Fibroblast of skin of right biceps (primary cell): ENCODE results near the gene ANKRD13C.

Experiments
- DNase-seq: peaks from one replicate; pipeline ENCODE4 v3.0.0-alpha.2; 2013

The ANKRD13C gene

DNA sequence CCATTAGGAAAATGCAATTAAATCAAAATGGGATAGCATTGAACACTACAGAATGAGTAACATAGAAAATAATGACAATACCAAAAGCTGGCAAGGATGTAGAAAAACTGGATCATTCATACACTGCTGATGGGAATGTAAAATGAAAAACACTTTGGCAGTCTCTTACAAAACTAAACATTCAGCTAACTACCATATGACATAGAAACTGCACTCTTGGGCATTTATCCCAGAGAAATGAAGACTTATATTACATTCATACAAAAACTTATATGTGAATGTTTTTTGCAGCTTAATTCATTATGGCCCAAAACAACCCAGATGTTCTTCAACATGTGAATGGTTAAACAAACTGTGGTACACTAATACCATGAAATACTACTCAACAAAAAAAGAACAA is 66.4 kb downstream of the ANKRD13C start:
- DNase-seq: no peak

GRCh38 chr1:70286453-70286852 is 68.1 kb downstream of the ANKRD13C start:
- no peak for DNase-seq

GRCh38 chr1:70284366-70284765 is 70.2 kb downstream of the ANKRD13C start:
- no peak for DNase-seq

DNA sequence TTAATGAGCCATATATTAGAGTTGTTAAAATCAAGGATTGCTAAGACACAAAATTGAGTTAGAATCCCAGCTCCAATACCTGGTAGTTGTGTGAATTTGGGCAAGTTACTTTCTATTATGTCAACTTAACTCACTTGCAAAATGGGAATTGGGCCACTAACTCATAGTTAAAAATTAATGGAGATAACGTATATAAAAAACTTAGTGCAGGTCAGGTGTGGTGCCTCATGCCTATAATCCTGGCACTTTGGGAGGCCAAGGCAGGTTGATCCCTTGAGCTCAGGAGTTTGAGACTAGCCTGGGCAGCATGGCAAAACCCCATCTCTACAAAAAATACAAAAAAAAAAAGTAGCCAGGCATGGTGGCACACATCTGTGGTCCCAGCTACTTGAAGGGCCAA is 75.8 kb downstream of the ANKRD13C start:
- no peak for DNase-seq

- no peak for DNase-seq
Observed at GRCh38 chr1:70277875-70278274, 76.6 kb downstream of the ANKRD13C start.

- no peak for DNase-seq
Observed at GRCh38 chr1:70265946-70266345, 88.6 kb downstream of the ANKRD13C start.

DNA sequence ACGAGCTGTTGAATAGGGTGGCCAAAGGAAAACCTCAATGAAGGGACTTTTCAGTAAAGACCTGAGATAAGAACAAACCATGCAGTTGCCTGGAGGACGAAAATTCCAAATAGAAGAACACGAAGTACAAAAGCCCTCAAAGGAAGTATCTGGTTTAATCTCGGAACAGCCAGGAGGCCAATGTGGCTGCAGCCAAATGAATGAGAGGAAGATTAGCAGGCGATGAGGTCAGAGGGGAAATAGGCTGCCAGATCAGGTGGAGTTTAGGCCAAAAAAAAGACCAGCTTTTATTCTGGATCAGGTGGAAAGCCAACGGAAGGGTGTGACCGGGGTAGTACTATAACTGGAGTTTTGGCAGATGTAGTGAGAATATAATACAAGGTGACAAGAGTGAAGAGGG is 89.7 kb downstream of the ANKRD13C start:
- DNase-seq: no peak

DNA sequence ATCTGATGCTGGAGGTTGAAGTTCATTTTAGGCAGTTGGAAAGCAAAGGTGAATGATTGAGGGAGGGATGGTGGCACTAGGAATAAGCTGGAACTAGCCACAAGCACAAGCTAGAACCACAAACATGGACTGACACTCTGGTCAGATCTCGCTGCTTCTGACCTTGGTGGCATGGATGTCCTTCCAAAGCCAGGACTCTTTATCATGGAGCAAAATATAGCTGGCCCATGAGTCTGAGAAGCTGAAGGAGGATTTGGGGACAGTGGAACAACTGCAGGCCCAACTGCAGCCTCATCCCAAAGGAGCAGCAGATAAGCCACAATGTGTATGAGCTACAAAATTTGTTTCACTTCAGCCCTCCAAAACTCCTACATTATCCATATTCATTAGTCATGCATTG is 97.9 kb downstream of the ANKRD13C start:
- no peak for DNase-seq

DNA sequence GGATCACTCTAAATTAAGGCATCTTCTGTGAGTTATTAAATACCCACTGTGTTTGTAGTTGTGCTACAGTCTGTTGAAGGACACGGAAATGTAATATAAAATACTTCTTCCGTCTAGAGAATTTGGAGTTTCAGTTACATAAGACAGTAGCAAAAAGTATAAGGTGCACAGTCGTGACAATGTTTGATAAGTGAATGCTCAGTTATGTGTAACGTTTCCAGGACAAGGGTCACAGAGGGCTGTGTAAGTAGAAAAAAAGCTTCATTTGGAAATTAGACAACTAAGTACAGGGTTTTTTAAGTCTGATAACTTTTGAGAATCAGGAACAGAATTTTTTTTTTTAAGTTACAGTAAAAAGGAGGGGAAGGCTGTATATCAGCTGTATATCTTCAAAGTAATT is 105.8 kb downstream of the ANKRD13C start:
- DNase-seq: no peak

DNA sequence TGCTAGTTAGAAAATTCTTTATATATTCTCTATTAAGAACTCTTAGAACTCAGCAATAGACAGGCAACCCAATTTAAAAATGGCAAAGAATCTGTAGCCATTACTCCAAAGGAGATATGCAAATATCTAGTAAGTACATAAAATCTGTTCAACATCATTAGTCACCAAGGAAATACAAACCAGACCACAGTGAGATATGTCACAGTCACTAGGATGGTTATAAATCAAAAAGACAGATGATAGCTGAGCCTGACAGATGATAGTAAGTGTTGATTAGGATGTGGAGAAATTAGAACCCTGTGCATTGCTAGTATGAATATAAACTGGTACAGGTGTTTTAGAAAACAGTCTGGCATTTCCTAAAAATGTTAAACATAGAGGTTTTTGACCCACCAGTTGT is 106.8 kb downstream of the ANKRD13C start:
- DNase-seq: no peak

DNA sequence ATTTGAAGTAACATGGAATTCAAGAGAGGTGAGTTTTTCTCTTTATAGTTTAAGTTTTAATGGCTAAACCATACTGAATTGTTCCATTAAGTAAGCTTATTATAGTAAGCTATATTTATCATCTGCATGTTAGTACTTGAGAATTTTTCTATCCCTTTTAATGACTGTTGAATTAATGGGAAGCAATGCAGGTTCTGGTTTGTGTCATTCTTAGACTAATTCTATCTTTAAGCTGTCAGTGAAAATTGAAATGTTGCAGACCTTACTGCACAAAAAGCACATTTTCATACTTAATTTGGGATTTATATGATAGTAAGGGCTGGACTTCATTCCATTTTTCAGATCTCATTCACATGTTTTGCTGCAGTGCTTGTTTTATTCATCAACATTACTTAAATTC is 107.4 kb downstream of the ANKRD13C start:
- DNase-seq: no peak

DNA sequence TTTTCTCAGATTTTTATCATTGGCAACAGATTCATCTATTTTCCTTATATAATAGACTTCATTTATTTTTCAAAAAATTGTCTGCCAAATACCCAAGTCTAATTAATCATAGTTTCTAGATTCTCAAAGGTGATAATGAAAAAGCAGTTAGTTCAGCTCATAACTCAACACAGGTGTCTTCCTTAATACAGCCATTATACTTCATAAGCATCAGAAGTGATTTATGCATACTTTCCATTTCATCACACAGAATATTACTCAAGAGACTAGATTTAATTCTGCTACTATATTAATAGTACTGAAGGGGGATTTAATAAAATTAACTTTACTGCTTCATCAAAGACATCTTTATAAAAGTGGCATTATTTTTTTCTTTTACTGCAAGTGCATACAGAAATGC is 114.6 kb downstream of the ANKRD13C start:
- DNase-seq: no peak

GRCh38 chr1:70234733-70235132 is 119.8 kb downstream of the ANKRD13C start:
- DNase-seq: no peak

DNA sequence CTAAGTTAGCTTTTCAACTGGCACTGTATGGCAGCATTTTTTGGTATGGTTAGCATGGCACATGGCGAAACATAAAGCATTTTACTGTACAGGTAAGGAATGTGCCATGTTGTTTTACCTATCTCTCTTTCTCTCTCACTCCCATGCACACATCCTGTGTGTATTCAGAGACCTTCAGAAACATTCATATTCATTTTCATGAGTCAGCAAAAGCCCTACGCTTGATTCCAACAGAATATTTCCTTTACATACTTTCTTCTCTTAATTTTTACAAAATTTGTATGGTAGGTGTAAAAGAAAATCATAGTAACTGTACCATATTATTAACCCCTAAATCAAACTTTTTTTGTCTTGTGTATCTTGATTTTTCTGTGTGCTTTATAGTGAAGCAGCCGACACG is 123.0 kb downstream of the ANKRD13C start:
- DNase-seq: no peak

GRCh38 chr1:70228670-70229069 is 125.9 kb downstream of the ANKRD13C start:
- no peak for DNase-seq

DNA sequence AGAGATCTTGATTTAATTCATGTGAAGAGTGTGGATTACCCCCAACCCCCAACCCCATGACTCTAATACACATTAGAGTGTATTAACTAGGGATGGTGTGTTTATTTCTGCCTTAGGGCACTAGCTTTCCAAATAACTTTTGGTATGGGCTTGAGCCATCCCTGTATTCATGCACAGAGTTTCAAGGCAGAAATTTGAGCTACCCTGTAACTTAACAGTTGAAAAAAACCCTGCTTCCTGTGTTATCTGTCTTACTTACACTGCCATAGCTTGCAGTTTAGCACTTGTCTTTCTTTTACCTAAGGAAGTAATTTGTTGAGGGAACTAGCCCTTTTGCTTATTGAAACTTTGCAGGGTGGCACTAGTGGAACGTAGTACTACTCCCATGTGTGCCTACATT is 127.1 kb downstream of the ANKRD13C start:
- DNase-seq: no peak

DNA sequence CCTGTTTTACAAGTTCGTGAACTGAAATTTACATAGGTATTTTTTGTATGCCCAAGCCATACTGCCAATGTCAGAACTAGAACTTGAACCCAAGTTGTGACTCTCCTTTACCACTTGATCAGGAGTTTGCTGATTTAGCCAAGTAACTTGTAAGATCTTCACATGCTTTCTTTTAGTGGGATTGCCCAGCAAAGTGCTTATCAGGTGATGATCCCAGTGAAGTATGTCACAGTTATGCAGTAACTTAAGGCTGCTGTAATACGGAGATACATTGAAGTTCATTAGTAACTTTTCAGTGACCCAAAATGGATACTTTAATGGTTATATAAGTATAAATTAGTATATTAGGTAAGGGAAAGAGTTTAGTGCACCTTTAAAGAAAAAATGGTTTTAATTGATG is 129.6 kb downstream of the ANKRD13C start:
- DNase-seq: no peak

DNA sequence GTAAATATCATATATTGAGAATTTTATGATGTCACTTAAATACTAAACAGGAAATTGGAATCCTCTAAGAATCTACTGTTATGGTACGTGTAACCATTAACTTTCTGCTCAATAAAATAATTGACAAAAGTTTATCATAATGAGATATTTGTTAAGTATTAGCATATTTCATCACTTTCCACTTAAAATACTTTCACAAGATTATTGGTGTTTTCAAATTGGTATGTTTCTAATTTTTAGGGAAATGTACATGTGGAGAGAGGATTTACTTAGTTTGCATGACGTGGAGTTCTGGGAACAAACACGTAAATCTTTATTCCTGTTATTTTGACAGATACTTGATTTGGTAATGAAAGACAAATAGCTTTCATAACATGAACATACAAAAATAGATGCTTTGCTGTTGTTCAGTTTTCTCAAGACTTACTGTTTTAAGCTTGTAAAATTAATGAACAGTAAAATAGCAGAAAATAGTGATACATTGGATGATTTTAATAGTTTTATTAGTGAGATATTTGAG is 131.7 kb downstream of the ANKRD13C start:
- no peak for DNase-seq

GRCh38 chr1:70221238-70222121 is 133.0 kb downstream of the ANKRD13C start, which contains the start of gene SRSF11:
Gene SRSF11 (plus strand): TSS chr1:70221380. CDS start chr1:70221637, 257 bp downstream.
- DNase-seq: peak; percentile 95

DNA sequence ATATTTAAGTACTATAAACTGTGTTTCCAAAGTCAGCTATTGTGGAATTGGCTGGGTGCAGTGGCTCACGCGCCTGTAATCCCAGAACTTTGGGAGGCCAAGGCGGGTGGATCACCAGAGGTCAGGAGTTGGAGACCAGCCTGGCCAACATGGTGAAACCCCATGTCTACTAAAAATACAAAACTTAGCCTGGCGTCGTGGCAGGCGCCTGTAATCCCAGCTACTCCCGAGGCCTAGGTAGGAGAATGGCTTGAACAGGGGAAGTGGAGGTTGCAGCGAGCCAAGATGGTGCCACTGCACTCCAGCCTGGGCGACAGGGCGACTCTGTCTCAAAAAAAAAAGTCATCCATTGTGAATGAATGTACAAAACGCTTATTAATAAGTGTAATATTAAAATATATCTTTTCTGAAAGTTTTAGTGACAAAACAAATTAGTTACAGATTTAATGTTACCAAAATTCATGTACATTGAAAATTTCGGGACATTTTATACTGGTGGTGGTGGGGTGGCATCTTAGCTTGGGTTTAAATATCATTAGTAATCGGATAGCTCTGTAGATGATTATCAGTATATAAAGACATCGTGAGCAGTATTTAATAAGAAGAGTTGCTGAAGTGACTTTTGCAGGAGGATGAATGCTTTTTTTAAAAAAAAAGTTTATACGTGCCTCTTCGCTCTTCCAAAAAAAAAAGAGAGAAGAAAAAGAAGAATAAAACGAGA is 133.8 kb downstream of the ANKRD13C start:
- no peak for DNase-seq

GRCh38 chr1:70220015-70220414 is 134.5 kb downstream of the ANKRD13C start:
- DNase-seq: no peak

DNA sequence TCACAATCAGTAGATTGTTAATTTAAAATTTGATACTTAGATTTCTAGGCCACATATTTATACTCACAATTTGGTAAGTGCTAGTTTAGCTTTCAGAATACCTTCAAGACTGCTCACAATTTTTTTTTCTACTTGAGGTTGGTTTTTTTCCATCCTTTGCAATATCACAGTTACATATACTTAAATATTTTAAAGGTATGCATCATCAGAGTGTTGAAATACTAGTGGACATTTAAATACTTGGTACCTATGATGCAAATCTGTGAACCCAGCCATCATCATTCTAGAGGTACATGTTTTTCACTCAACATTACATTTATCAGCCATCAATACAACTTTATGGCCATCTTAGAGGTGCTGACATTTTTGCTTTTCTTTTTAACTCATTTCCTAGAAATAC is 143.0 kb downstream of the ANKRD13C start:
- peak; percentile 27 for DNase-seq

DNA sequence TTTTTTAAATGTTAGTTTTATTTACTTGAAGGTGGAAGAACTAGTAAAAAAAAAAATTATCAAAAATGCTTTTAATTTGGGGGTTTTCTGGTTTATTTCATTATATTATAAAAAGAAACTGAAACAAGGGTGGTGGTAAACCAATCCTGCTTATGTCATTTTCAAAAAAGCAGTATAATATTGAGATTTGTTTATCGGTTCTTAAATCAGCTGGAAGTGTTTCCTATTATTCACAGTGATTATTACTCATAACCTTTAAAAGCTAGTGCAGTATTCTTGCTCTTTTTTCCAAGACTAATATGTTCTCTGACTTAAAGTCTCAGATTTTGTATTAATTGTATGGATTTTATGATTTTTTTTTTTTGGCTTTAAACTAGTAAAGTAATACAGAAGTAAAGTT is 143.7 kb downstream of the ANKRD13C start:
- no peak for DNase-seq
